Sigmoid colon (tissue), 4 donors: ENCODE measurements around the gene C14orf119.

Experiments
- EP300 ChIP-seq, 4 donors: sonication (generic); formaldehyde crosslinking; IDR thresholded peaks; one replicate each; pipeline ENCODE4 v1.6.1; 2017; ENCODE audit warnings: antibody characterized with exemption in 4 of 4
- POLR2A ChIP-seq, 2 donors: fragments of 450-650 bp; IDR thresholded peaks; one replicate each; pipeline ENCODE4 v1.6.1; 2016; ENCODE audit warnings: antibody characterized with exemption in 2 of 2, mild to moderate bottlenecking in 2 of 2, moderate library complexity in 2 of 2
- TF ChIP-seq, protein P1 (sequence below), 4 experiments: fragments of 450-650 bp in 3 of 4; fragments of 200-600 bp in 1 of 4; IDR thresholded peaks; one replicate each; pipeline ENCODE4 v1.5.1; 2016 to 2019; ENCODE audit warnings: antibody characterized with exemption in 4 of 4, mild to moderate bottlenecking in 3 of 4, moderate library complexity in 2 of 4

DNA sequence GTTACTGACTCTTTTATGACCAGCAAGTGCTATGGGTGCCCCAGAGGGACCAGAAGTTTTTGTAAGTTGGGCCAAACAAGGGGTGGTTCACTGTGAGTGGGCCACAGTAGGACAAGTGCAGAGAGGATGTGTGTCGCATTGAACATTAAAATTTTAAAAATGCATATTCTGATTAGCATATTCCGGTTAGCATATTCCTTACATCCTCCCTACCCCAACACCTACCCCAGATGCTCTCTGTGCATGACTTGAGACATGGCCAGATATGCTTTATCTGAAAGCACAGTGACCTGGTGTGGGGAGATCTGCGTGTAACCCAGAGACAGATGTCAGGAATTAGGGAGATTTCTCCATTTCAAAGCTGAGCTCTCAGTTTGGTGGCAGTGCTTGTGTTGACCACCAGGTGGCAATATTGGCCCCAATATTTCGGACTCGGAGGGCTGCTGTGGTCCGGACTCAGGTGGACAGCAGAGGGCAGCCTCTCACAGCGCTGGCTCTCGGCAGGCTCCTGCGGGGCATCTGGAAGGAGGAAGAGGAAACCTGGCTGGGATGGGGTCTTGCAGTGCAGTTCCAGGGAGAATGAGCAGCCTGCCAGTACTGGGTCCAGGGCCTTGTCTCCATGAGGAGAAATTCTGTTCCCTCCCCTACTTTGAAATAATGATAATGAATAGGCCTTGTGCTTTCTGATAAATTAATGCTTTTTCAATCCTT is 25.4 kb downstream of the C14orf119 start:
- TF ChIP-seq POLR2A (IDR thresholded peaks at IDR 0.05): no peak
- TF ChIP-seq, protein P1, sequence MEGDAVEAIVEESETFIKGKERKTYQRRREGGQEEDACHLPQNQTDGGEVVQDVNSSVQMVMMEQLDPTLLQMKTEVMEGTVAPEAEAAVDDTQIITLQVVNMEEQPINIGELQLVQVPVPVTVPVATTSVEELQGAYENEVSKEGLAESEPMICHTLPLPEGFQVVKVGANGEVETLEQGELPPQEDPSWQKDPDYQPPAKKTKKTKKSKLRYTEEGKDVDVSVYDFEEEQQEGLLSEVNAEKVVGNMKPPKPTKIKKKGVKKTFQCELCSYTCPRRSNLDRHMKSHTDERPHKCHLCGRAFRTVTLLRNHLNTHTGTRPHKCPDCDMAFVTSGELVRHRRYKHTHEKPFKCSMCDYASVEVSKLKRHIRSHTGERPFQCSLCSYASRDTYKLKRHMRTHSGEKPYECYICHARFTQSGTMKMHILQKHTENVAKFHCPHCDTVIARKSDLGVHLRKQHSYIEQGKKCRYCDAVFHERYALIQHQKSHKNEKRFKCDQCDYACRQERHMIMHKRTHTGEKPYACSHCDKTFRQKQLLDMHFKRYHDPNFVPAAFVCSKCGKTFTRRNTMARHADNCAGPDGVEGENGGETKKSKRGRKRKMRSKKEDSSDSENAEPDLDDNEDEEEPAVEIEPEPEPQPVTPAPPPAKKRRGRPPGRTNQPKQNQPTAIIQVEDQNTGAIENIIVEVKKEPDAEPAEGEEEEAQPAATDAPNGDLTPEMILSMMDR (IDR thresholded peaks at IDR 0.05): peak; percentile 99 to 100 (median 100)
- no peak for TF ChIP-seq EP300 (IDR thresholded peaks at IDR 0.05)
